Stimulated activated CD8-positive, alpha-beta memory T cell treated with anti-CD3 and anti-CD28 coated beads, Interleukin-4, amount 100 ng/mL, for 4 hours (primary cell): ENCODE measurements around the gene DEFB124.
"Not testable (repeated sequence)": the region's sequence is repeated elsewhere in the genome, so short reads cannot be mapped to it uniquely, and the experiment has no call there.

Experiments used
- DNase-seq, 2 donors: peaks; one replicate each; pipeline ENCODE4 v3.0.0-alpha.2; 2020; ENCODE audit warnings: low read depth in 2 of 2, low spot score in 1 of 2

The DEFB124 gene

DNA sequence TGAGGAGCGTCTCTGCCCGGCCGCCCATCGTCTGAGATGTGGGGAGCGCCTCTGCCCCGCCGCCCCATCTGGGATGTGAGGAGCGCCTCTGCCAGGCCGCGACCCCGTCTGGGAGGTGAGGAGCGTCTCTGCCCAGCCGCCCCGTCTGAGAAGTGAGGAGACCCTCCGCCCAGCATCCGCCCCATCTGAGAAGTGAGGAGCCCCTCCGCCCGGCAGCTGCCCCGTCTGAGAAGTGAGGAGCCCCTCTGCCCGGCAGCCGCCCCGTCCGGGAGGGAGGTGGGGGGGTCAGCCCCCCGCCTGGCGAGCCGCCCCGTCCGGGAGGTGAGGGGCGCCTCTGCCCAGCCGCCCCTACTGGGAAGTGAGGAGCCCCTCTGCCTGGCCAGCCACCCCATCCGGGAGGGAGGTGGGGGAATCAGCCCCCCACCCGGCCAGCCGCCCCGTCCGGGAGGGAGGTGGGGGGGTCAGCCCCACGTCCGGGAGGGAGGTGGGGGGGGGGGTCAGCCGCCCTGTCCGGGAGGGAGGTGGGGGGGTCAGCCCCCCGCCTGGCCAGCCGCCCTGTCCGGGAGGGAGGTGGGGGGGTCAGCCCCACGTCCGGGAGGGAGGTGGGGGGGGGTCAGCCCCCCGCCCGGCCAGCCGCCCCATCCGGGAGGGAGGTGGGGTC is 47.9 kb downstream of the DEFB124 start:
- not testable (repeated sequence) for DNase-seq

DNA sequence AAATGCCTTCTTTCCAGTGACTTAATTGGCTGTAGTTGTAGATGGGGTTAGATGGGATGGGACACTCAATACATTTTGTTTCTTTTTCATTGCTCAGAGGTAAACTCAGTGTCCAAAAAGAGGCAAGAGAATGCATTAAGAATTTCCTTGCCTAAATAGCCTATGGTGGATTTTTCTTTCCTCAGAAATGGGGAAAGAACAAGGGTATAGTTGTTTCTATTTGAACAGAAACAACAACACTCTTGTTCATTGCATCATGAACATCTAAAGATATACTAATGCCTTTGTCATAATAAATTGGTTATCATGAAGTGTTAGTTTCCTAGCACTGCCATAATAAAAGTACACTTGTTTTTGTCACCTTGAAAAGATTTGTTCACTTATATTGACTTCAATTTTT is 49.1 kb downstream of the DEFB124 start:
- no peak for DNase-seq

GRCh38 chr20:31418307-31418706 is 56.6 kb downstream of the DEFB124 start:
- no peak for DNase-seq

GRCh38 chr20:31415653-31416052 is 59.3 kb downstream of the DEFB124 start:
- DNase-seq: no peak
